ENCODE data around the gene GREM2. TPM values are rescaled to one million over a fixed set of nuclear protein-coding genes. Genes with fewer than 3 reads are reported as not detected.

Gene GREM2
- total RNA-seq, 1 experiment from 2014 or later, result 0.17 TPM

DNA sequence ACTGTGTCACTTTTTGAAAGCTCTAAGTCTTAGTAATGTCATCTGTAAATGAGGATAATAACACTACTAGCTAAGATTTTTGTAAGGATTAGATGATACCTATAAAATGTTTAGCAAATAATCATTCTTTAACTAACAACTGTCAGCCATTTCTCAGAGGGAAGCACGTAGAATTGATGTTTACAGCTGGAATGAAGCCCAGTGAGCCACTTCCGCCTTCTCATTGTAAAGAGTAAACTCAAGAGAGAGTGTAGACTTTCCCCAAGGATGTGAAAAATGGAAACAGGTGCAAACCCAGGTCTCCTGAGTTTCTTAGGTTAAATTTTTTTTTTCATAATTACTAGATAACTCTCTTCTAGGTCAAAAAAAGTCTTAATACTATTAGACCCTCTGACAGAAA, 4.9 kb downstream of the GREM2 start:
- Mint-ChIP-seq H3K27me3 (ENCODE audit: low read depth) (peaks cover 19% of the 10 kb centered on the region), H3K9me3 (no peaks in the 10 kb centered on the region), H3K4me1 (peaks cover 38% of the 10 kb centered on the region), H3K4me3 (no peak overlapping the region), H3K36me3 (no peaks in the 10 kb centered on the region), H3K27ac (no peak overlapping the region)
- no peak for DNase-seq (ENCODE audit: low spot score)
- ChIA-PET POLR2A (interaction anchor here (0.7 kb wide), 1 partner anchor 744 kb away, joined by 3 read pairs; no protein-coding TSS in a partner anchor), CTCF (interaction anchor here (0.6 kb wide), 1 partner anchor 8 kb away, joined by 4 read pairs; no protein-coding TSS in a partner anchor)
- no peak for TF ChIP-seq ESRRA (CRISPR knock-in tag; IDR thresholded peaks at IDR 0.05; ENCODE audit: borderline replicate concordance)
- TF ChIP-seq TEAD4 (CRISPR knock-in tag; IDR thresholded peaks at IDR 0.05), result no peak
- no peak for TF ChIP-seq TEAD1 (CRISPR knock-in tag; IDR thresholded peaks at IDR 0.05)
- TF ChIP-seq GABPB1 (CRISPR knock-in tag; IDR thresholded peaks at IDR 0.05), result no peak
- TF ChIP-seq, protein P1, sequence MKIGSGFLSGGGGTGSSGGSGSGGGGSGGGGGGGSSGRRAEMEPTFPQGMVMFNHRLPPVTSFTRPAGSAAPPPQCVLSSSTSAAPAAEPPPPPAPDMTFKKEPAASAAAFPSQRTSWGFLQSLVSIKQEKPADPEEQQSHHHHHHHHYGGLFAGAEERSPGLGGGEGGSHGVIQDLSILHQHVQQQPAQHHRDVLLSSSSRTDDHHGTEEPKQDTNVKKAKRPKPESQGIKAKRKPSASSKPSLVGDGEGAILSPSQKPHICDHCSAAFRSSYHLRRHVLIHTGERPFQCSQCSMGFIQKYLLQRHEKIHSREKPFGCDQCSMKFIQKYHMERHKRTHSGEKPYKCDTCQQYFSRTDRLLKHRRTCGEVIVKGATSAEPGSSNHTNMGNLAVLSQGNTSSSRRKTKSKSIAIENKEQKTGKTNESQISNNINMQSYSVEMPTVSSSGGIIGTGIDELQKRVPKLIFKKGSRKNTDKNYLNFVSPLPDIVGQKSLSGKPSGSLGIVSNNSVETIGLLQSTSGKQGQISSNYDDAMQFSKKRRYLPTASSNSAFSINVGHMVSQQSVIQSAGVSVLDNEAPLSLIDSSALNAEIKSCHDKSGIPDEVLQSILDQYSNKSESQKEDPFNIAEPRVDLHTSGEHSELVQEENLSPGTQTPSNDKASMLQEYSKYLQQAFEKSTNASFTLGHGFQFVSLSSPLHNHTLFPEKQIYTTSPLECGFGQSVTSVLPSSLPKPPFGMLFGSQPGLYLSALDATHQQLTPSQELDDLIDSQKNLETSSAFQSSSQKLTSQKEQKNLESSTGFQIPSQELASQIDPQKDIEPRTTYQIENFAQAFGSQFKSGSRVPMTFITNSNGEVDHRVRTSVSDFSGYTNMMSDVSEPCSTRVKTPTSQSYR (CRISPR knock-in tag; IDR thresholded peaks at IDR 0.05), result no peak
- no peak for TF ChIP-seq GTF2I (CRISPR knock-in tag; conservative IDR thresholded peaks at IDR 0.05)
- TF ChIP-seq PRDM15 (CRISPR knock-in tag; IDR thresholded peaks at IDR 0.05), result no peak
- no peak for TF ChIP-seq SMAD3 (CRISPR knock-in tag; IDR thresholded peaks at IDR 0.05; ENCODE audit: borderline replicate concordance)
- no peak for TF ChIP-seq CTCF (IDR thresholded peaks at IDR 0.05)
- TF ChIP-seq CDX4 (CRISPR knock-in tag; IDR thresholded peaks at IDR 0.05; ENCODE audit: borderline replicate concordance), result no peak
- no peak for TF ChIP-seq SMAD4 (CRISPR knock-in tag; IDR thresholded peaks at IDR 0.05)
- TF ChIP-seq, protein P2, sequence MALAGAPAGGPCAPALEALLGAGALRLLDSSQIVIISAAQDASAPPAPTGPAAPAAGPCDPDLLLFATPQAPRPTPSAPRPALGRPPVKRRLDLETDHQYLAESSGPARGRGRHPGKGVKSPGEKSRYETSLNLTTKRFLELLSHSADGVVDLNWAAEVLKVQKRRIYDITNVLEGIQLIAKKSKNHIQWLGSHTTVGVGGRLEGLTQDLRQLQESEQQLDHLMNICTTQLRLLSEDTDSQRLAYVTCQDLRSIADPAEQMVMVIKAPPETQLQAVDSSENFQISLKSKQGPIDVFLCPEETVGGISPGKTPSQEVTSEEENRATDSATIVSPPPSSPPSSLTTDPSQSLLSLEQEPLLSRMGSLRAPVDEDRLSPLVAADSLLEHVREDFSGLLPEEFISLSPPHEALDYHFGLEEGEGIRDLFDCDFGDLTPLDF (CRISPR knock-in tag; IDR thresholded peaks at IDR 0.05), result no peak
- TF ChIP-seq ELF4 (CRISPR knock-in tag; IDR thresholded peaks at IDR 0.05; ENCODE audit: low read depth), result no peak
- TF ChIP-seq JAZF1 (CRISPR knock-in tag; IDR thresholded peaks at IDR 0.05), result no peak
- no peak for ATAC-seq

- CTCF ChIA-PET, result no interaction called here
- peaks cover 8% of the 10 kb centered on the region for H3K4me1 Mint-ChIP-seq
- ATAC-seq, result no peak
- no peak overlapping the region for H3K4me3 Mint-ChIP-seq
- DNase-seq (ENCODE audit: low spot score), result no peak
- H3K36me3 Mint-ChIP-seq, result no peaks in the 10 kb centered on the region
- H3K9me3 Mint-ChIP-seq, result no peaks in the 10 kb centered on the region
- H3K27ac Mint-ChIP-seq, result no peak overlapping the region
- H3K27me3 Mint-ChIP-seq (ENCODE audit: low read depth), result no peaks in the 10 kb centered on the region
- POLR2A ChIA-PET, result no interaction called here
- TF ChIP-seq KAT7 (CRISPR knock-in tag; IDR thresholded peaks at IDR 0.05; ENCODE audit: borderline replicate concordance), result no peak
- no peak for TF ChIP-seq TEAD4 (CRISPR knock-in tag; IDR thresholded peaks at IDR 0.05)
- no peak for TF ChIP-seq NR3C1 (CRISPR knock-in tag; conservative IDR thresholded peaks at IDR 0.05; ENCODE audit: low read depth)
- TF ChIP-seq ZBTB21 (CRISPR knock-in tag; IDR thresholded peaks at IDR 0.05; ENCODE audit: borderline replicate concordance), result no peak
- TF ChIP-seq FOXP1 (CRISPR knock-in tag; IDR thresholded peaks at IDR 0.05; ENCODE audit: borderline replicate concordance), result no peak
- TF ChIP-seq PRDM15 (CRISPR knock-in tag; IDR thresholded peaks at IDR 0.05), result no peak
- no peak for TF ChIP-seq HMGXB4 (CRISPR knock-in tag; IDR thresholded peaks at IDR 0.05)
These were observed 9.8 kb downstream of the GREM2 start for GRCh38 chr1:240602189-240602588.

Data from WTC11 (cell line).